SH-SY5Y (cell line): Measurements from ENCODE around the gene CKM.

ENCODE experiments used
- GATA2 ChIP-seq: IDR thresholded peaks from 2 replicates; pipeline ENCODE4 v1.6.1; 2011; ENCODE audit warnings: mild to moderate bottlenecking, low read depth, low read length
- GATA3 ChIP-seq: IDR thresholded peaks from 2 replicates; pipeline ENCODE4 v1.6.1; 2011; ENCODE audit warnings: low read depth, mild to moderate bottlenecking, low read length, moderate library complexity

Gene CKM

DNA sequence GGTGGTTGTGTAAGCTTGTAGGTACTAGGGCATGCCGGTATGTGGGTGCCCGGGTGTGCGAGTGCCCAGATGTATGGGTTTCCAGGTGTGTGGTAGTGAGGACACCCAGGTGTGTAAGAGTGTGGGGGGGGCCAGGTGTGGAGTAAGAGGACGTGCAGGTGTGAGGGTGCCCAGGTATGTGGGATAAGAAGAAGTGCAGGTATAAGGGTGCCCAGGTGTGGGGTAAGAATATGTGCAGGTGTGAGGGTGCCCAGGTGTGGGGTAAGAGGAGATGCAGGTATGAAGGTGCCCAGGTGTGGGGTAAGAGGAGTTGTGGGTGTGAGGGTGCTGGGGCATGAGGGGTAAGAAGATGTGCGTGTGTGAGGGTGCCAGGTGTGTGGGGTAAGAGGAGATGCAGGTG lies 57.3 kb downstream of the CKM start:
- TF ChIP-seq GATA3 = no peak
- TF ChIP-seq GATA2 = no peak

DNA sequence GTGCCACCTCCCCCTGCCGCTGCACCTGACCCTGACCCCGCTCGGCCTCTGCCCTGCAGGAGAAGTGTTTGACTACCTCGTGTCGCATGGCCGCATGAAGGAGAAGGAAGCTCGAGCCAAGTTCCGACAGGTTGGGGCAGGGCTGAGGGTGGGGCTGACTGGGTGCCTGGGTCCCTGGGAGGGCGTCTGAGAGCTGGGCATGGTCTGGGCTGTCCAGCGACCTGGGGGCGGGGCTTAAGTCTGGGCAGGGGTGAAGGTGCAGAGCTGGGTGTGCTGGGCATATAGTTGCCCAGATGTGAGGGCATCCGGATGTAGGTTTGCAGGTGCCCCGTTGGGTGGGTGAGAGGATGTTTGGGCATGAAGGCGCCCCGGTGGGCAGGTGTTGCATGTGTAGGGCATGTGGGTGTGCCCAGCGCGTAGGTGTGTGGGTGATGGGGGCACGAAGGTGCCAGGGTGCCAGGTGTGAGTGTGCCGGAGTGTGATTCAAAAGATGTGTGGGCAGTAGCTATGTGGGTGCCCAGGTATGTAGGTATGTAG lies 57.8 kb downstream of the CKM start:
- TF ChIP-seq GATA2 (no peak), GATA3 (no peak)

DNA sequence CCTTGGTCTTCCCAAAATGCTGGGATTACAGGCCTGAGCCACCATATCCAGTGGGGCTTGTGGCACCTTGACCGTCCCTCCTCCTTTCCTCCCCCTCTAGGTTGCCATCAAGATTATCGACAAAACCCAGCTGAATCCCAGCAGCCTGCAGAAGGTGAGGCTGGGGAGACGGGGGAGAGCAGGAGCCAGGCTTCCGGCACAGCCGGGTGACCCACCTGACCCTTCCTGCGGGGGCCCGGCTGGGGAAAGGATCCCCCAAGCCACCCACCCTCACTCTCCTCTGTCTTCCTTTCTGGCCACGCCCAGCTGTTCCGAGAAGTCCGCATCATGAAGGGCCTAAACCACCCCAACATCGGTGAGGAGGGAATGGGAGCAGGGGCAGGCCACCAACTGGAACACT lies 59.7 kb downstream of the CKM start:
- TF ChIP-seq GATA3 (no peak), GATA2 (no peak)

DNA sequence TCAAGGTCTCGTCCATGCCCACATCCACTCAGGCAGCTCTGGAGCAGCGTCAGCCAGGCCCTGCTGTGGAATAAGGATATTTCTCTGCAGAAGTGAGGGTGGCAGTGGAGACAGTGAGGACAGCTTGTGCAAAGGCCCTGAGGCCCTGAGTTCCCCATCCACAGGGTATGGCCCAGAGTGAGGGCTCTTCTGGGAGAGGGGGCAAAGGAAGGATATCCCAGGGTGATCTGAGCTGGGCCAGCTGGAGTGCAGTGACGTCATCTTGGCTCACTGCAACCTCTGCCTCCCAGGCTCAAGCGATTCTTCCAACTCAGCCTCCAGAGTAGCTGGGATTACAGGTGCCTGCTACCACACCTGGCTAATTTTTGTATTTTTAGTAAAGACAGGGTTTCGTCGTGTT lies 60.1 kb downstream of the CKM start:
- TF ChIP-seq GATA2 (no peak), GATA3 (no peak)

DNA sequence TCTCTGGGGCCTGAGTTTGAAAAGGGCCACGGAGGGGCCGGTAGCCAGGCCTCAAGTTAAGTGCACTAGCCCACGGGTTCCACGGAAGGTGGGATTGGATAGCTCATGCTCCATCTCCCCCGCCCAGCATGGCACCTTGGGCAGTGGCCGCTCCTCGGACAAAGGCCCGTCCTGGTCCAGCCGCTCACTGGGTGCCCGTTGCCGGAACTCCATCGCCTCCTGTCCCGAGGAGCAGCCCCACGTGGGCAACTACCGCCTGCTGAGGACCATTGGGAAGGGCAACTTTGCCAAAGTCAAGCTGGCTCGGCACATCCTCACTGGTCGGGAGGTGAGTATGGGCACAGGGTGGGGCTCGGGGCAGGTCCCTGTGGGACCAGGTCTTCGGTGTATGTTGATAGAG lies 63.8 kb downstream of the CKM start:
- TF ChIP-seq GATA3 (no peak), GATA2 (no peak)

DNA sequence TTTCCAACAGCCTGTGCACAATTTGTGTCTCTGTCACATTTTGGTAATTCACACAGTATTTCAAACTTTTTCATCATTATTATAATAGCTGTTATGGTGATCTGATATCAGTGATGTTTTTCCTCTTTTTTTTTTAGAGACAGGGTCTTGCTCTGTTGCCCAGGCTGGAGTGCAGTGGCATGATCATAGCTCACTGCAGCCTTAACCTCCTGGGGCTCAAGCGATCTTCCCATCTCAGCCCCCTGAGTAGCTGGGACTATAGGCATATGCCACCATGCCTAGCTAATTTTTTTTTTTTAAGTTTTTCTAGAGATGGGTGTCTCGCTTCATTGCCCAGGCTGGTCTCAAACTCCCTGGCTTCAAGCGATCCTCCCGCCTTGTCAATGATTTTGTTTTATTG lies 65.8 kb downstream of the CKM start:
- TF ChIP-seq GATA2 (no peak), GATA3 (no peak)
